Cardiac fibroblast (primary cell): ENCODE measurements around the gene ZDHHC11B.
A peak's percentile ranks its signal among the peaks of the same experiment; 100 is the strongest.
"Not testable (repeated sequence)": the region's sequence is repeated elsewhere in the genome, so short reads cannot be mapped to it uniquely, and the experiment has no call there.

Source experiments
- DNase-seq, 2 donors: peaks; one replicate each; pipeline versions ENCODE4 v3.0.0 to v3.0.0-alpha.2; 2010; ENCODE audit warnings: low read depth in 2 of 2
- H3K4me3 ChIP-seq, 2 donors: replicated peaks in 1 of 2; 1 replicate in 1 of 2; 2 replicates in 1 of 2; pipeline ENCODE4 v1.5.1; 2011; ENCODE audit warnings: low read depth in 2 of 2, low read length in 2 of 2, mild to moderate bottlenecking in 2 of 2, moderate library complexity in 1 of 2
- CTCF ChIP-seq: IDR thresholded peaks from one replicate; pipeline ENCODE4 v1.5.1; 2011; ENCODE audit warnings: low read depth, mild to moderate bottlenecking, low read length, inconsistent platforms

The ZDHHC11B gene

GRCh38 chr5:784428-785177 is at the start of gene ZDHHC11B:
Gene ZDHHC11B, minus strand, starts transcription at chr5:784729. Its CDS starts 17,810 bp downstream, at chr5:766919.
- peak within 1 kb of the TSS; percentile 28 to 52 for H3K4me3 ChIP-seq
- peak; percentile 74 to 82 for DNase-seq

- not testable (repeated sequence) for DNase-seq, H3K4me3 ChIP-seq
Observed at GRCh38 chr5:834013-834412, 49.5 kb upstream of the ZDHHC11B start.

- not testable (repeated sequence) for DNase-seq, H3K4me3 ChIP-seq
Observed at GRCh38 chr5:828194-828593, 43.7 kb upstream of the ZDHHC11B start.

GRCh38 chr5:825544-825943 is 41.0 kb upstream of the ZDHHC11B start:
- not testable (repeated sequence) for H3K4me3 ChIP-seq, DNase-seq

- TF ChIP-seq CTCF = no peak
- H3K4me3 ChIP-seq = no peak overlapping the region
Observed at GRCh38 chr5:821504-821903, 37.0 kb upstream of the ZDHHC11B start.

GRCh38 chr5:820245-820644 is 35.7 kb upstream of the ZDHHC11B start:
- no peak for DNase-seq
- TF ChIP-seq CTCF = no peak
- H3K4me3 ChIP-seq = no peak overlapping the region

More at GRCh38 chr5:821504-821903, 37.0 kb upstream of the ZDHHC11B start:
- DNase-seq = no peak

GRCh38 chr5:819078-819477 is 34.5 kb upstream of the ZDHHC11B start:
- no peak for TF ChIP-seq CTCF
- DNase-seq = no peak
- H3K4me3 ChIP-seq = no peak overlapping the region

GRCh38 chr5:816176-816575 is 31.6 kb upstream of the ZDHHC11B start:
- DNase-seq = no peak
- TF ChIP-seq CTCF = no peak
- H3K4me3 ChIP-seq = no peak overlapping the region

- DNase-seq = no peak
- H3K4me3 ChIP-seq = no peak overlapping the region
- TF ChIP-seq CTCF = no peak
Observed at GRCh38 chr5:815449-815848, 30.9 kb upstream of the ZDHHC11B start.

GRCh38 chr5:813575-813974 is 29.0 kb upstream of the ZDHHC11B start:
- H3K4me3 ChIP-seq, DNase-seq: not testable (repeated sequence)

- H3K4me3 ChIP-seq, DNase-seq: not testable (repeated sequence)
Observed at GRCh38 chr5:811384-811783, 26.9 kb upstream of the ZDHHC11B start.

- DNase-seq, H3K4me3 ChIP-seq: not testable (repeated sequence)
Observed at GRCh38 chr5:807719-808514, 23.4 kb upstream of the ZDHHC11B start.
